ENCODE results near the gene NLRC5.

Gene NLRC5, protein sequence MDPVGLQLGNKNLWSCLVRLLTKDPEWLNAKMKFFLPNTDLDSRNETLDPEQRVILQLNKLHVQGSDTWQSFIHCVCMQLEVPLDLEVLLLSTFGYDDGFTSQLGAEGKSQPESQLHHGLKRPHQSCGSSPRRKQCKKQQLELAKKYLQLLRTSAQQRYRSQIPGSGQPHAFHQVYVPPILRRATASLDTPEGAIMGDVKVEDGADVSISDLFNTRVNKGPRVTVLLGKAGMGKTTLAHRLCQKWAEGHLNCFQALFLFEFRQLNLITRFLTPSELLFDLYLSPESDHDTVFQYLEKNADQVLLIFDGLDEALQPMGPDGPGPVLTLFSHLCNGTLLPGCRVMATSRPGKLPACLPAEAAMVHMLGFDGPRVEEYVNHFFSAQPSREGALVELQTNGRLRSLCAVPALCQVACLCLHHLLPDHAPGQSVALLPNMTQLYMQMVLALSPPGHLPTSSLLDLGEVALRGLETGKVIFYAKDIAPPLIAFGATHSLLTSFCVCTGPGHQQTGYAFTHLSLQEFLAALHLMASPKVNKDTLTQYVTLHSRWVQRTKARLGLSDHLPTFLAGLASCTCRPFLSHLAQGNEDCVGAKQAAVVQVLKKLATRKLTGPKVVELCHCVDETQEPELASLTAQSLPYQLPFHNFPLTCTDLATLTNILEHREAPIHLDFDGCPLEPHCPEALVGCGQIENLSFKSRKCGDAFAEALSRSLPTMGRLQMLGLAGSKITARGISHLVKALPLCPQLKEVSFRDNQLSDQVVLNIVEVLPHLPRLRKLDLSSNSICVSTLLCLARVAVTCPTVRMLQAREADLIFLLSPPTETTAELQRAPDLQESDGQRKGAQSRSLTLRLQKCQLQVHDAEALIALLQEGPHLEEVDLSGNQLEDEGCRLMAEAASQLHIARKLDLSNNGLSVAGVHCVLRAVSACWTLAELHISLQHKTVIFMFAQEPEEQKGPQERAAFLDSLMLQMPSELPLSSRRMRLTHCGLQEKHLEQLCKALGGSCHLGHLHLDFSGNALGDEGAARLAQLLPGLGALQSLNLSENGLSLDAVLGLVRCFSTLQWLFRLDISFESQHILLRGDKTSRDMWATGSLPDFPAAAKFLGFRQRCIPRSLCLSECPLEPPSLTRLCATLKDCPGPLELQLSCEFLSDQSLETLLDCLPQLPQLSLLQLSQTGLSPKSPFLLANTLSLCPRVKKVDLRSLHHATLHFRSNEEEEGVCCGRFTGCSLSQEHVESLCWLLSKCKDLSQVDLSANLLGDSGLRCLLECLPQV (N-terminal part only)

DNA sequence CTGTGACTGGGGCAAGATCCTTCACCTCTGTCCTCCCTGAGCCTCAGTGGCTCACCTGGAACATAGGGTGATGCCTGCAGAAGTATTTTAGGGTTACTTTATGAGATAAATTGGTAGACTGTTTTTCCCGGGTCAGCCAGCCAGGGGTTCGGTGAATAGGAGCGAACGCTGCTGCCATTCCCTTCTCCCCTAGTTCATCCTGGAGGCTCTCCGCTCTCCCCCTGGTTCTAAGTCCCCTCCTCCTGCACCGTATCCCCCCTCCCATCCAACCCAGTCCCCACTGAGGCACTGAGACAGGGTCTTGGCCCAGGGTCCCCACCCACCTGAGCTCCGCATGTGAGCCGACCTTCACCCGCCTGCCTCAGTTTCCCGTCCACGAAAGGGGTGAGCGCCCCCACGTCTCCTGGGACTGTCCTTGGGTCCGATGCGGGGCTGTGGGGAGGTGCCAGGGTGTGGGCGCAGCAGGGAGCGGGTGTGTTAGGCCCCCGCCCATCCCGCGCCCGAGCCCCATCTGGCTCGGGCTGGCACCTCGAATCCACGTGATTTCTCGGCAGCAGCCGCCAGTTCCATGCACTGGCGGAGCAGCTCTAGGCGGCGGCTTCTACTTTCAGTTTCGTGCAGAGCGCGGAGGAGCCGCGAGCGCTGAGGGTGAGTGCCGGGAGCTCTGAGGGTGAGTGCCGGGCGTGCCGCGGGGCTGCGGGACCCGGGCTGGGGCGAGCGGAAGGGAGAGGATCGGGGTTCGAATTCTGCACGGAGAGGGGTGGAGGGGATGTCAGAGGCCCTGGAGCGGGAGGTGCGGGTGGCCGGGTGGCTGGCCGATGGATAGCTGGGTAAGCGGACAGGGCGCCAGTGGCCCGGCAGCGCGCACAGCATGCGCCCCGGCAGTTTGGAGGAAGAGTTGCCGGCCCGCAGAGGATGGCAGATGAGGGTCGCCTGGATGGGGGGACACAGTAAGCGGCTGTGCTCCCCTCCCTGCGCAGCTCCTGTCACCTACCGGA lies at the start of gene NLRC5:
NLRC5 (plus strand) TSS at position 610 of the 998 bp plus-strand sequence. CDS start 31,156 bp downstream, outside the sequence.
- peak; percentile 95 for DNase-seq

DNA sequence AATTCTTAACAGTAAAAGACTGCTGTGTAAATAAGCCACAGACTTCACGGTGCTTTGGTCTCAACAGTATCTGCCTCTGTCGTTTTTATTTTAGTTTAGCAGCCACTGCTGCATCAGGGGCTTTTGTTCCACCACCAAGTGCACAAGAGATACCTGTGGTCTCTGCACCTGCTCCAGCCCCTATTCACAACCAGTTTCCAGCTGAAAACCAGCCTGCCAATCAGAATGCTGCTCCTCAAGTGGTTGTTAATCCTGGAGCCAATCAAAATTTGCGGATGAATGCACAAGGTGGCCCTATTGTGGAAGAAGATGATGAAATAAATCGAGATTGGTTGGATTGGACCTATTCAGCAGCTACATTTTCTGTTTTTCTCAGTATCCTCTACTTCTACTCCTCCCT lies 49.6 kb upstream of the NLRC5 start:
- no peak for DNase-seq

DNA sequence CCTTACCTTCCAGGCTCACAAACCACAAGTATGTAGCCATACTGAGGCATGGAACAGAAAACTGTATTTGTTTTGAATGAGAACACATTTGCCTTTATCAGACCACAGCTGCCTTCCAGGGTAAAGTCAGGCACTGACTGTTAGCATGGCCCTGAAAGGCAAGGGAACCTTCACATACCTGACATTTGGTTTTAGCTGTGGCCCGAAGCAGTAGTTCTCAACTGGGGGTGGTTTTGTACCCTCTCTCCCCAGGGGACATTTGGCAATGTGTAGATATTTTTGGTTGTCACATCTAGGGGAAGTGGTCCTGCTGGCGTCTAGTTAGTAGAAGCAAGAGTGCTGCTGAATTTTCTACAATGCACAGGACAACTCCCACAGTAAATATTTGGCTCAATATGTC lies 48.3 kb upstream of the NLRC5 start:
- no peak for DNase-seq

DNA sequence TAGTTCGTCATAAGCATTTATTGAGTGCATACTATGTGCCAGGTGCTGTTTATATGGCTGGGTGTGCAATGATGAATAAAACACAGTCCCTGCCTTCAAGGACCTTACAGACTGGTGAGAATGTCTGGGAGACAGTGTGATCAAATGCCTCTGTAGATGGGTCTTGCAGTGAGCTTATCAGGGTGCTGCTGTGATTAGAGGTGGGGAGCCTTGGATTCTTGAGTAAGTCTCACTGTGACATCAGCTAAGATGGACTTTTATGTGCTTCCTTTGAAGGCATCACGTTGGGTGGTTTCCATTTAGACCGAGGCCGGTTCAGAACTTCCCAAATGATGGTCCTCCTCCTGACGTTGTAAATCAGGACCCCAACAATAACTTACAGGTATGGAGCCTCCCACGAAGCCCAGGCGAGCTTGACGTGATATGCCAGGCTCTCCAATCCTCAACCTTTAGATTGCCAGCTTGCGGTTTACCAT lies 47.5 kb upstream of the NLRC5 start:
- no peak for DNase-seq

DNA sequence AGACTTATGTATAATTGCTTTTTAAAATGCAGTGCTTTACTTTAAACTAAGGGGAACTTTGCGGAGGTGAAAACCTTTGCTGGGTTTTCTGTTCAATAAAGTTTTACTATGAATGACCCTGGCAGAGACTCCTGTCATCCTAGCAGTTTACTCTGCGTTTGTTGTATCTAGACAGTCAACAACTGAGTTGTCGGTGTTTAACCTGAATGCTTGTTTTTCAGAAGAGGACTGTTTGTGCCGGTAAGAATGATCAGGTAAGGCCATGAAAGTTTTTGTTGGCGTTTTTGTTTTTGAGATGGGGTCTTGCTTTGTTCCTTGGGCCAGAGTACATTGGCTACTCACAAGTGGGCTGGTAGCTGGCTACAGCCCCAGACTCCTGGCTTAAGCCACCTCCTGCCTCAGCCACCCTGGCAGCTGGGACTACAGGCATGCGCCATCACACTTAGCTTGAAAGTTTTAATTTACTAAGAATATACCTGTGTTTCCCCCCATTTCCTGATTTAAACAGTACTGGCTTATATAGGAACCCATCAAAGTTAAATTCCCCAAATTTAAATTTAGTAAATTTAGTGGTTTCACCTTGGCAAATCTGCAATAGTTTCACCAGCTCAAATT lies 45.5 kb upstream of the NLRC5 start:
- no peak for DNase-seq

DNA sequence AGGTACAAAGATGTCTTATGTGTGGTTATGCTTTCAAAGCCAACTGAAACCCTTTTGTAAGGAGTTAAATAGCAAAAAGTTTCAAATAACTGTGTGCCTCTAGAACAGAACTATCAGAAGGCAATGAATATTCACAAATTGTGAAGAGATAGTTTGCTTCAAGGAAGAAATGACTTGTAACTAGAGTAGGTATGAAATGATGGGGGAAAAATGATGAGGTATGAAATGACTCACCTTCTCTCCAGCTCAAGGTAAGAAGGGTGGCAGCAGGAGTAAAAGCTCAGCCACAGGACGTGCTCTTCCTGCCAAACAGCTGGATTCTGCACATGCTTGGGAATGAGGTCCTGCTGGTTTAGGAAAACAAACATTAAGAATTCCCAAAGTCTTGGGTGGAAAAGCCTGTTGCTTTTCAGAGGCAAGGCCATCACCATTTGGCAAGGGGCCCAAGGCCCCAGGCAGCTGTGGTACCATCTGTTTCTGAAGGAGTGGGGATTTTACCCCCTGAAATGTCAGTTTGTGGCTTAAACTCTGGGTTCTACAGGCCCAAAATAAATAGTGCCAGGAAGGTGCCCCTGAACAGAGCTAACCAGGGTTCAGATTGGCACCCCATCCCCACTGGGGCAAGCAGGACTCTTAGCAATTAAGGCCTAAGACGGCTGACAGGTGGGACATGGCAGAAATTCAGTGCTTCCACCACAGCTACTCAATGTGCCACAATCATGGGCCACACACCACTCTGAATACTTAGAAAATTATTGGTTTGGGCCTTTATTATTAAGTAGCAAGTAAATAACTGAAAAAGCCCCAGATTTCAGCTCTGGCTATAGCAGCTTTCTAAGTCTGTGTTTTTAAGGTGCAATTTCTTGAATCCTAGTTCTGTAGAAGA lies 44.2 kb upstream of the NLRC5 start:
- no peak for DNase-seq

DNA sequence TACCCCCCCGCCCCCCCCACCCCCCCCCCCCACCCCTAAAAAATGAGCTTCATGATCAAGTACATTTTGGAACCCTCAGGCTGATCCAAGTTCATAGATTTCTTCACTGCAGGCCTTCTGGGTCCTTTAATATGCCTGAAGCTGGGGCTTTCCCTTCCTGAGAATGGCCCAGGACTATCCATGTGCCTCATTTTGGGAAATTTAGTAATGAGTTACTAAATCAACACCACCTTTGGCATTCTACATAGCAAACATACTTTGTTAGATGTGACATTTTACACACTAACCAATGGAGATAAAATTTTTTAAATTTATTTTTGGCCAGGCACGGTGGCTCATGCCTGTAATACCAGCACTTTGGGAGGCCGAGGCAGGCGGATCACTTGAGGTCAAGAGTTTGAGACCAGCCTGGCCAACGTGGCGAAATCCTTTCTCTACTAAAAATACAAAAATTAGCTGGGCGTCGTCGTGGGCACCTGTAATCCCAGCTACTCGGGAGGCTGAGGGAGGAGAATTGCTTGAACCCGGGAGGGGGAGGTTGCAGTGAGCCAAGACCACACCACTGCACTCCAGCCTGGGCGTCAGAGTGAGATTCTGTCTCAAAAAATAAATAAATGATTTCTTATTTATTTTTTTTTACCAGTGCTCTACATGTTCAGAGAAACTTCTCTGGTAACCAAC lies 43.4 kb upstream of the NLRC5 start:
- no peak for DNase-seq

DNA sequence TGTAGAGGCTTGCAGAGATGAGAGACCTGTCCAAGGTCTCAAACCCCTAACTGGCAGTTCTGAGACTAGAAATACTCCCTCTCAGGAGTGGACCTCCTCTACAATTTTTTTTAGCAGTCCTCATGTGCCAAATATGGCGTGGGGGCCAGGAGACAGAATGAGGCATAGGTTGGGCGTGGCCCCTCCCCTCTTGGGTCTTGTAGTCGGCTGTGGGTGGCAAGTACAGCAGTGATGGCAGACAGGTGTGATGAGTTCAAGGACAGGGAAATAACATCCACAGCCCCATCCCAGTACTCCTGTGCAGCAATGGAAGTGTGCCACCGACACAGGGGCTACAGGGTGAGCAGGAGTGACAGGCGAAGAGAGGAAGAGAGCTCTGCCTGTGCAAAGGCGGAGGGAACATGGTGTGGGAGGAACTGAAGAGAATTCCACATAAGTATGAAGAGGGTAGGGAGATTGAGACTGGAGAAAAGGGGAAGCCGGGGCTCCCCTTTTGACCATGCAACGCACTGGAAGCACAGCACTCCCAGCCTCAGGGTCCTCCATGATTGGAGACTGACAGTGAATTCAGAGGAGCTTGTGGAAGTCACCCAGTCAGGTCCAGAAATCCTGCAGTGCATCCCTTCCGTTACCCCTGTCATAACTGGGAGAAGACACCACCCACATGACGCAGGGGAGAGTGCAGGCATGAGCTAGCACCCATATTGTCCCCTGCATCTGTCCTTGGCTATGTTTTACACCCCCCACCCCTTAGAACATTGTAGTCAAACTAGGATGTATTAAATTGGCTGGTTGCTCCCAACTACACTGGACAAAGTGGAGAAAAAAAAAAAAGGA lies 42.4 kb upstream of the NLRC5 start:
- no peak for DNase-seq

DNA sequence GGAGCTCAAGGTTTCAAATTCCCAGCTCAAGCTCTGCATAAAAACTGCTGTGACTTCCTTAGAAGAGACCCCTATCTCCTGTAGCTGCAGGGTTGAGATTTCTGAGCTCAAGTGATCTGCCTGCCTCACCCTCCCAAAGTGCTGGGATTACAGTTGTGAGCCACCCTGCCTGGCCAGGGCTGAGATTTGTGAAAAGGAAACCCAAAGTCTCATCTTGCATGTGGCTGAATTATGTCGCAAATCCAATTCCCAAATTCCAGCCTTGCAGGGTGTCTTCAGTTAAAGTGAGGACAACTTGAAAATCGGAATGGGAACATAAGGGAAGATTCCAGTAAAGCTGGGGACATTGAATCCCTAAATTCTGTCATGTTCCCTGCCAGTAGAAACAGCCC lies 41.8 kb upstream of the NLRC5 start:
- DNase-seq = no peak

DNA sequence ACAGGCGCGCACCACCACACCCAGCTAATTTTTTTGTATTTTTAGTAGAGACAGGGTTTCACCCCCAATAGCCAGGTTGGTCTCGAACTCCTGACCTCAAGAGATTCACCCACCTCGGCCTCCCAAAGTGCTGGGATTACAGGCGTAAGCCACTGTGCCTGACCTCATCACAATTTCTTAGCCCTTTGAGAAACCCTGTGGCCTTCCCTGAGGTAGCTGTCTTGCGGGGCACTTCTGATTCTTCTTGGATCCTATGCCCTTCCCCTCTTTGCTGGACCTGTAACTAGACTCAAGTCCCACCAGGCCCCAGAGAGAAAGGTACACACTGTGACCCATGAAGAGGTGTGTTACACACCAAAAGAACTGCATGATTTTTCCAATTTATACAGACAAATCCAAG lies 41.1 kb upstream of the NLRC5 start:
- DNase-seq = no peak

DNA sequence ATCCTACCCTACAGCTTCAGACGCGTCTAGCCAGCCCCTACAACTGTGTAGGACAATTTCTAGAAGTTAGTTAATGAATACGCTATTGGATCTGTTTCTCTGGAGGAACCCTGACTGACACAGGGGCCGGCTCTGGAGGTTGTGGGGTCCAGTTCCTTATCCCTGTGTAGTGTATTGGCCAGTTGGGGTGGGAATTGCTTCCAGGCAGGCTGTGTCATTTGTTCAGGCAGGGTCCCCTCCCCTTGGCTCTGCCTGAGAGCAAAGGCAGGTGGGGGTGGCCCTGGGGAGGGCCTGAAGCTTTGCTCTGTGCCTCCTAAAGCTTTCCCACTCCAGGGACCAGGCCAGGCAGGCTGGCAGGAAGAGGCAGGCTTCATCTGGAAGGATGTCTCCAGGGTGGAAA lies 39.3 kb upstream of the NLRC5 start:
- DNase-seq = no peak

DNA sequence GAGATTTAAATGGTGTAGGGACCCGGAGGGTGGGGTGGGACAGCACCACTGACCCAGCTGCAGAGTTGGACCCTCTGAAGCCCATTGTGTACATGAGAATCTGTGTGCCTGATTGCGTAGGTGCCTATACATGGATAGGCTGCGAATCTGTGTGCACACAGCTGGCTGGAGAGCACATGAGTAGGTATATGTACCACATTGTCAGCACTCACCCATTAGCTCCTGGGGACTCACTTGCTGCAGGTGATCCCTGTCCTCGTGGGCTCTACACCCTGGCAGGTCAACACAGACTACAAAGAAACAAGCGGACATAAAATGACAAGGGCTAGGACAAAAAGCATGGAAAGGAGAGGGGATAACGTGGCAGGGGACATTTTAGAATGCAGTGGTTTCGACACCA lies 38.9 kb upstream of the NLRC5 start:
- no peak for DNase-seq

DNA sequence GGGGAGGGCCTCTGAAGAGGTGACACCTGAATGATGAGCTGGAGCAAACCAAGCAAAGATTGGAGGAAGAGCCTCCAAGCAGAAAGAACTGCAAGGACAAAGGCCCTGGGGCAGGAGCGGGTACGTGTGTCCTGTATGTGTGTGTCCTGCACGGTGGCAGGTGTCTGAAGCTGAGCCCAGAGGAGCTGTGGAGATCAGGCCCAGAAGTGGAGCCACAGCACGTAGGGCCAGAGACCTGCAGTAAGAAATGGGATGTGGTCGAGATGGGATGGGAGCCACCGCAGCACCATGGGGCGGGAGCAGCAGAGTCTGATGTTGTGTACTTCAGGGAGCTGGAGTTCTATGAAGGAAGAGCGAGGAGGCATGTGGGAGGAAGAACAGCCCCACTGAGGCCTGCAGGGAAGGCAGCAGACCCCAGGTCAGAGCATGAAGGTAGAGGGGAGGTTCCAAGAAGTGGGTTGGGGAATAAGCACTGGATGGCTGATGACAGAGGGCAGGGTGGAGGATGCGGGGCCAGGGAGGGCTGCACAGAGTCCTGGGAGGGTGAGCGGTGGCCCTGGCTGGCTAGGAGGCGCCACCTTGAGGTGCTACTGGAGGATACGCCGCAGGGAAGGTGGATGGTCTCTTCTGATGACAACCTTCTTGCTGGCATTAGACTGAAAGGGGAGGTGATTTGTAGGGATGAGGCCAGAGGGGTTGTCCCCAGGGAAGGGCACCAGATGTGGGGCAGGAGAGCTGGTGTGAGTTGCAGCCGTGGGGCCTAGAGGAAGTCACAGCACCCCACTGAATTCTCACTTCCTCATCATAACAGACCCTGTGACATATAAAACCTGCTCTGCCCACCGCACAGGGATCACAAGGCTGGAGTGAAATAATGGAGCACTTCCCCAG lies 38.2 kb upstream of the NLRC5 start:
- peak; percentile 56 for DNase-seq

DNA sequence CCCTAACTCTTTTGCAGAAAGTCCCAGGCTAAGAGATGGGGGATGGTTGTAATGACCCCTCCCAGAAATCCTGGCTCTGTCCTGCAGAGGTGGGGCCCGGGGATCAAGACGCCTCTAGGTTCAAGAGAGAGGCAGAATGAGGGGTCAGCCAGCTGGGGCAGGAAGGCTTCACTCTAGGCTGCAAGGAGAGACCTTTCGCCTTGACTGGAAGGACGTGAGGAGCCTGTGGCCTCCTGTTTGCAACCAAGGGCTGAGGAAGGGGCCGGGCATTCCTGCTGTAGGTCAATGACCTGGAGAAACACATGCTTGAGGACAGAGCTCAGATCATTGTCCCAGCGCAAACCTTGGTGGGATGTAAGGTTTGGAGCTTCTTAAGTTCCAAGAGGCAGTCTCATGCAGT lies 36.4 kb upstream of the NLRC5 start:
- DNase-seq = no peak

DNA sequence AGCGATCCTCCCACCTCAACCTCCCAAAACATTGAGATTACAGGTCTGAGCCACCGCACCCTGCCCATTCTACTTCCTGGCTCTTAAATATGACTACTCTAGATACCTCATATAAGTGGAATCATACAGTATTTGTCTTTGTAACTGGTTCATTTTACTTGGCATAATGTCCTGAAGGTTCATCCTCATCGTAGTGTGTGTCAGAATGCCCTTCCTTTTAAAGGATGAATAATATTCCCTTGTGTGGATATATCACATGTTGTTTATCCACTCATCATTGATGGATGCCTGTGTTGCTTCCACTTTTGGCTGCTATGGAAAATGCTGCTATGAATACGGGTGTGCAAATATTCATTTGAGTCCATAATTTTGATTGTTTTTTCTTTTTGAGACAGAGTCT lies 33.3 kb upstream of the NLRC5 start:
- DNase-seq = no peak

DNA sequence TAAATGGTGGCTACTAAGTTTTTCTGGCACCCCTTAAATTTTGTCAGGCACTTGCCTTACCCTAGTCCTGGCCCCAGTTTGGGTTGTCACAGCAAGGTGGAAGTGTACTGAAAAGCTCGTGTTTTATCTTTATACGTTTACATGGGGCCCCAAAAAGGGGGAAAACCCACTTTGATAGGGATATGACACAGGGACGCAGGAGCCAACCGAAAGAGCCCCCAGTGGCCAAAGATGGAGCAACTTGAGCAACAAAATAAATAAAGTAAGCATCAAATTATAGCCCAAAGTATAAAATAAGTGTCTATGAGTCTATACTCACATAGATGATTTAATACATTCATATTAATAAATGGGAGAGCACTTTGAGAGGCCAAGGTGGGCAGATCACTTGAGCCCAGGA lies 32.6 kb upstream of the NLRC5 start:
- DNase-seq = no peak

DNA sequence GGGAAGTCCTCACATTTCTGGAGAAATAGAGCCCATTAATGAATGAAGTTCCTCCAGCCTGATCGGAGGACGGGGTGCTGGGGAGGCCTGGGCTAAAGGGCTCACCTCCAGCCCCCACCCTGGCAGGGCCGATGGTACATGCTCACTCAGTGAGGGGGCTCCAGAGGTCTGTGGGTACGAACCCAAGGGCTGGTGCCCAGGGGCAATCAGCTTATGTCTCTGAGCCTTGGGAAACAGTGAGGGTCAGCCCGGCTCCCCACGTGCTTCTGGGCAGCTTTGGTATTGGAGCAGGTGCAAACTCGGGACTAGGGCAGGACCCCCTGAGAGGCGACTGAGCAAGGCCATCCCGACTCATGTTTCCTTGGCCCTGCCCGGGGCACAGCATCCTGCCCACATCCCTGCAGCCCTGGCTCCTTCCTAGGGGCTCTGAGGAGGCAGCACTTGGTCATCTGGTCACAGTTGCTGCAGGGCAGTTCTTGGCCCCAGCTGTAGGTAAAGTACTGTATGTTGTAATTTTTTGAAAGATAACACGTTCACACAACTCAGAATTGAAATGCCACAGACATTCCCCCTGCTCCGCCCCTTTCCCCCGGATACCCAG lies 28.6 kb upstream of the NLRC5 start:
- no peak for DNase-seq

Measured in CD4-positive, alpha-beta T cell treated with Interleukin-21 for 1 hour (primary cell).